H1 (cell line): ENCODE data around the gene NFIA. TPM values are rescaled to one million over a fixed set of nuclear protein-coding genes. Genes with fewer than 3 reads are reported as not detected.

Experiments
- CBX5 ChIP-seq: fragments of 300-800, 300-1000 bp; sonication (generic); IDR thresholded peaks from 2 replicates; pipeline ENCODE4 v1.7.1; 2016; ENCODE audit warnings: antibody characterized with exemption, low read length, low read depth
- CTCF ChIP-seq, 3 experiments: IDR thresholded peaks; 1 replicate in 2 of 3; 2 replicates in 1 of 3; pipeline versions ENCODE4 v1.5.1 to v1.6.1; 2011; ENCODE audit warnings: low read length in 3 of 3, mild to moderate bottlenecking in 3 of 3, inconsistent platforms in 2 of 3, low read depth in 1 of 3, moderate library complexity in 1 of 3; ENCODE audit not compliant: insufficient read depth in 1 of 3; ENCODE audit errors: control extremely low read depth in 1 of 3
- E2F6 ChIP-seq: IDR thresholded peaks from 2 replicates; pipeline ENCODE4 v1.6.1; 2012; ENCODE audit warnings: inconsistent platforms
- EP300 ChIP-seq, 2 experiments: IDR thresholded peaks; 1 replicate in 1 of 2; 2 replicates in 1 of 2; pipeline ENCODE4 v1.6.1; 2011 to 2012; ENCODE audit warnings: low read depth in 2 of 2, low read length in 2 of 2, mild to moderate bottlenecking in 2 of 2, borderline replicate concordance in 1 of 2, inconsistent platforms in 1 of 2, moderate library complexity in 1 of 2
- EZH2 ChIP-seq: fragments of 200-600 bp; sonication (generic); IDR thresholded peaks from 2 replicates; pipeline ENCODE4 v1.7.1; 2012; ENCODE audit warnings: low read depth, mild to moderate bottlenecking, moderate library complexity, low read length, inconsistent platforms; ENCODE audit not compliant: severe bottlenecking
- FOSL1 ChIP-seq: IDR thresholded peaks from 2 replicates; pipeline ENCODE4 v1.6.1; 2011; ENCODE audit warnings: mild to moderate bottlenecking, low read depth, low read length, moderate library complexity; ENCODE audit not compliant: insufficient read depth
- JUN ChIP-seq: IDR thresholded peaks from 2 replicates; pipeline ENCODE4 v1.6.1; 2011; ENCODE audit warnings: low read depth, mild to moderate bottlenecking, improper control_type of control experiment, low read length
- KDM1A ChIP-seq: fragments of 200-600, 300-600 bp; sonication (generic); IDR thresholded peaks from 2 replicates; pipeline ENCODE4 v1.7.1; 2016; ENCODE audit warnings: mild to moderate bottlenecking, low read length, borderline replicate concordance
- MAFK ChIP-seq: IDR thresholded peaks from 2 replicates; pipeline ENCODE4 v1.6.1; 2012; ENCODE audit warnings: low read depth, mild to moderate bottlenecking, improper control_type of control experiment, low read length
- MAX ChIP-seq: IDR thresholded peaks from 2 replicates; pipeline ENCODE4 v1.6.1; 2012; ENCODE audit warnings: inconsistent platforms
- NRF1 ChIP-seq: IDR thresholded peaks from 2 replicates; pipeline ENCODE4 v1.6.1; 2011; ENCODE audit warnings: mild to moderate bottlenecking, low read depth, low read length, improper control_type of control experiment
- PHF8 ChIP-seq: fragments of 200-600 bp; sonication (generic); conservative IDR thresholded peaks from 2 replicates; pipeline ENCODE4 v1.7.1; 2012; ENCODE audit warnings: low read depth, mild to moderate bottlenecking, inconsistent platforms, low read length, moderate library complexity
- POLR2AphosphoS5 ChIP-seq: IDR thresholded peaks from 2 replicates; pipeline ENCODE4 v1.6.1; 2011; ENCODE audit warnings: low read depth, low read length
- POU5F1 ChIP-seq: IDR thresholded peaks from 2 replicates; pipeline ENCODE4 v1.6.1; 2011; ENCODE audit warnings: low read depth, mild to moderate bottlenecking, low read length, moderate library complexity
- RFX5 ChIP-seq: IDR thresholded peaks from 2 replicates; pipeline ENCODE4 v1.6.1; 2011; ENCODE audit warnings: low read depth, low read length, improper control_type of control experiment, borderline replicate concordance
- RNF2 ChIP-seq: fragments of 200-900, 300-1000 bp; sonication (generic); IDR thresholded peaks from 2 replicates; pipeline ENCODE4 v1.7.1; 2016; ENCODE audit warnings: borderline replicate concordance, low read depth, mild to moderate bottlenecking, antibody characterized with exemption, low read length; ENCODE audit not compliant: poor library complexity, severe bottlenecking; ENCODE audit errors: missing control alignments
- SIN3A ChIP-seq, 2 experiments: IDR thresholded peaks in 1 of 2; conservative IDR thresholded peaks in 1 of 2; 2 replicates each; pipeline ENCODE4 v1.6.1; 2011 to 2012; ENCODE audit warnings: low read length in 2 of 2, improper control_type of control experiment in 1 of 2, low read depth in 1 of 2, mild to moderate bottlenecking in 1 of 2
- SIX5 ChIP-seq: IDR thresholded peaks from 2 replicates; pipeline ENCODE4 v1.6.1; 2011; ENCODE audit warnings: mild to moderate bottlenecking, low read depth, low read length
- SP2 ChIP-seq: IDR thresholded peaks from 2 replicates; pipeline ENCODE4 v1.6.1; 2012; ENCODE audit warnings: mild to moderate bottlenecking, low read length, inconsistent platforms
- SP4 ChIP-seq: IDR thresholded peaks from 2 replicates; pipeline ENCODE4 v1.6.1; 2012; ENCODE audit warnings: low read length, inconsistent platforms
- SUZ12 ChIP-seq: fragments of 200-600 bp; sonication (generic); IDR thresholded peaks from 2 replicates; pipeline ENCODE4 v1.6.1; 2012; ENCODE audit warnings: mild to moderate bottlenecking, inconsistent platforms, low read length, moderate library complexity, mixed read lengths
- TBP ChIP-seq: IDR thresholded peaks from 2 replicates; pipeline ENCODE4 v1.6.1; 2011; ENCODE audit warnings: low read depth, low read length, improper control_type of control experiment
- polyA plus RNA-seq, 7 experiments: library from polyadenylated mRNA; depleted of rRNA in 3 of 7; stranded (reverse) in 5 of 7; unstranded in 2 of 7; fragments of >200 nt in 5 of 7; fragments of 200-250 nt in 2 of 7; gene quantifications; 1 replicate in 5 of 7; 2 replicates in 1 of 7; 4 replicates in 1 of 7; pipeline versions ENCODE4 v1.2.1 to v1.2.3, GENCODE V29; 2011 to 2013; ENCODE audit warnings: missing spikeins in 2 of 7, mixed read lengths in 2 of 7
- total RNA-seq: library from RNA; stranded (reverse); fragmentation: NEBNext Ultra II Directional; extraction: Animal tissue kit (Norgen Biotek cat#: 25700); gene quantifications from 2 replicates; pipeline ENCODE4 v1.2.1, GENCODE V29; 2021

NFIA gene
- total and polyA plus RNA-seq, 2 of the 8 experiments (the other 6 are each of a cell fraction or from before 2014, with no cell fraction given): 1.8 to 2.3 TPM

- no peak for TF ChIP-seq EP300 (IDR thresholded peaks at IDR 0.05; ENCODE audit: borderline replicate concordance in 1 of 2, low read depth in 2 of 2, low read length in 2 of 2)
- no peak for TF ChIP-seq KDM1A
- peak; percentile 44 for TF ChIP-seq EZH2
- TF ChIP-seq MAX: no peak
- TF ChIP-seq SIN3A (conservative IDR thresholded peaks at IDR 0.05 in 1 of 2, IDR thresholded peaks at IDR 0.05 in 1 of 2; ENCODE audit: low read depth in 1 of 2, low read length in 2 of 2): 0 out of 4 replicates have a peak, but pooled peaks have one; percentile 52 to 58
- TF ChIP-seq TBP: no peak
- TF ChIP-seq CTCF (IDR thresholded peaks at IDR 0.05; ENCODE audit: control extremely low read depth in 1 of 3, insufficient read depth in 1 of 3, low read depth in 1 of 3, low read length in 3 of 3): peak in 2 of 3 experiments; percentile 11 to 22; a peak in 2 of 4 replicates
- TF ChIP-seq E2F6: no peak
- no peak for TF ChIP-seq SP4
- TF ChIP-seq POLR2AphosphoS5: no peak
- TF ChIP-seq SIX5: no peak
- no peak for TF ChIP-seq RFX5
- TF ChIP-seq RNF2: peak; percentile 60
- TF ChIP-seq NRF1: no peak
- no peak for TF ChIP-seq POU5F1
- no peak for TF ChIP-seq FOSL1
- TF ChIP-seq CBX5: no peak
- peak; percentile 20; the same call in 1 of the 2 replicates for TF ChIP-seq SUZ12
- no peak for TF ChIP-seq JUN
- TF ChIP-seq PHF8: no peak
- no peak for TF ChIP-seq SP2
- TF ChIP-seq MAFK: no peak
Observed at GRCh38 chr1:61079898-61080336, 2.4 kb upstream of the NFIA start (continued).
